BLaER1 (cell line): Measurements from ENCODE around the gene CEP192.
"Not testable (repeated sequence)": the region's sequence is repeated elsewhere in the genome, so short reads cannot be mapped to it uniquely, and the experiment has no call there.

Source experiments
- H3K27ac ChIP-seq: shearing (Covaris generic); formaldehyde crosslinking; 2 replicates; pipeline ENCODE4 v1.8.1; 2022
- H3K27me3 ChIP-seq: shearing (Covaris generic); formaldehyde crosslinking; 2 replicates; pipeline ENCODE4 v1.8.1; 2022
- H3K36me3 ChIP-seq: shearing (Covaris generic); formaldehyde crosslinking; 2 replicates; pipeline ENCODE4 v1.8.1; 2022
- H3K4me1 ChIP-seq: shearing (Covaris generic); formaldehyde crosslinking; 2 replicates; pipeline ENCODE4 v1.8.1; 2022
- H3K4me2 ChIP-seq: shearing (Covaris generic); formaldehyde crosslinking; 2 replicates; pipeline ENCODE4 v1.8.1; 2022
- H3K4me3 ChIP-seq: shearing (Covaris generic); formaldehyde crosslinking; 2 replicates; pipeline ENCODE4 v1.8.1; 2022
- H3K9ac ChIP-seq: shearing (Covaris generic); formaldehyde crosslinking; 2 replicates; pipeline ENCODE4 v1.8.1; 2022
- H3K9me3 ChIP-seq: shearing (Covaris generic); formaldehyde crosslinking; 2 replicates; pipeline ENCODE4 v1.8.1; 2022
- H4K20me1 ChIP-seq: shearing (Covaris generic); formaldehyde crosslinking; 2 replicates; pipeline ENCODE4 v1.8.1; 2022
- Cebpa-rat ChIP-seq: shearing (Covaris generic); IDR thresholded peaks from 2 replicates; pipeline ENCODE4 v1.8.1; 2022

Gene CEP192

GRCh38 chr18:13095466-13095865, 104.3 kb downstream of the CEP192 start:
- H3K4me1 ChIP-seq = no peaks in the 10 kb centered on the region
- H3K27ac ChIP-seq = no peak overlapping the region
- TF ChIP-seq Cebpa-rat = no peak
- peaks cover 35% of the 10 kb centered on the region for H3K9me3 ChIP-seq
- H3K9ac ChIP-seq = no peak overlapping the region
- H3K36me3 ChIP-seq = peaks cover 96% of the 10 kb centered on the region
- H3K4me3 ChIP-seq = no peak overlapping the region
- H3K4me2 ChIP-seq = no peak overlapping the region
- no peaks in the 10 kb centered on the region for H3K27me3 ChIP-seq
- H4K20me1 ChIP-seq = no peaks in the 10 kb centered on the region

- Histone ChIP-seq H3K27me3 (no peaks in the 10 kb centered on the region), H3K4me3 (no peak overlapping the region), H3K4me2 (no peak overlapping the region), H3K36me3 (peaks cover 96% of the 10 kb centered on the region), H4K20me1 (no peaks in the 10 kb centered on the region), H3K9me3 (peaks cover 35% of the 10 kb centered on the region), H3K27ac (no peak overlapping the region), H3K4me1 (no peaks in the 10 kb centered on the region), H3K9ac (no peak overlapping the region)
- TF ChIP-seq Cebpa-rat = no peak
Measured at GRCh38 chr18:13096232-13096631, 105.1 kb downstream of the CEP192 start.

- Histone ChIP-seq H3K27ac (no peak overlapping the region), H4K20me1 (no peaks in the 10 kb centered on the region), H3K9me3 (peaks cover 35% of the 10 kb centered on the region), H3K4me1 (no peaks in the 10 kb centered on the region), H3K9ac (no peak overlapping the region), H3K4me3 (no peak overlapping the region), H3K27me3 (no peaks in the 10 kb centered on the region), H3K36me3 (peaks cover 100% of the 10 kb centered on the region), H3K4me2 (no peak overlapping the region)
- TF ChIP-seq Cebpa-rat = no peak
Measured at GRCh38 chr18:13096719-13097118, 105.6 kb downstream of the CEP192 start.

GRCh38 chr18:13098104-13098503, 106.9 kb downstream of the CEP192 start:
- H3K4me1 ChIP-seq, H3K4me2 ChIP-seq, H4K20me1 ChIP-seq, H3K27me3 ChIP-seq, H3K27ac ChIP-seq, H3K4me3 ChIP-seq, H3K9ac ChIP-seq: not testable (repeated sequence)
- peaks cover 35% of the 10 kb centered on the region for H3K9me3 ChIP-seq
- H3K36me3 ChIP-seq = peaks cover 100% of the 10 kb centered on the region

GRCh38 chr18:13099113-13099512, 108.0 kb downstream of the CEP192 start:
- no peak overlapping the region for H3K4me3 ChIP-seq
- H3K27ac ChIP-seq = no peak overlapping the region
- no peaks in the 10 kb centered on the region for H3K4me1 ChIP-seq
- H3K27me3 ChIP-seq = no peaks in the 10 kb centered on the region
- no peak overlapping the region for H3K4me2 ChIP-seq
- peaks cover 100% of the 10 kb centered on the region for H3K36me3 ChIP-seq
- H4K20me1 ChIP-seq = no peaks in the 10 kb centered on the region
- TF ChIP-seq Cebpa-rat = no peak
- peaks cover 35% of the 10 kb centered on the region for H3K9me3 ChIP-seq
- no peak overlapping the region for H3K9ac ChIP-seq

- Histone ChIP-seq H3K27me3 (no peaks in the 10 kb centered on the region), H3K4me3 (no peak overlapping the region), H3K36me3 (peaks cover 100% of the 10 kb centered on the region), H3K4me2 (no peak overlapping the region), H3K9me3 (peaks cover 36% of the 10 kb centered on the region), H3K4me1 (no peaks in the 10 kb centered on the region), H3K27ac (no peak overlapping the region), H4K20me1 (no peaks in the 10 kb centered on the region), H3K9ac (no peak overlapping the region)
- no peak for TF ChIP-seq Cebpa-rat
Measured at GRCh38 chr18:13100942-13101658, 109.9 kb downstream of the CEP192 start.

- H3K27ac ChIP-seq = no peak overlapping the region
- peaks cover 33% of the 10 kb centered on the region for H3K9me3 ChIP-seq
- H3K27me3 ChIP-seq = no peaks in the 10 kb centered on the region
- H3K9ac ChIP-seq = no peak overlapping the region
- no peaks in the 10 kb centered on the region for H3K4me1 ChIP-seq
- H3K4me3 ChIP-seq = no peak overlapping the region
- H3K4me2 ChIP-seq = no peak overlapping the region
- no peaks in the 10 kb centered on the region for H4K20me1 ChIP-seq
- H3K36me3 ChIP-seq = peaks cover 100% of the 10 kb centered on the region
- TF ChIP-seq Cebpa-rat = no peak
Measured at GRCh38 chr18:13101659-13102197, 110.6 kb downstream of the CEP192 start.

GRCh38 chr18:13103366-13103765, 112.2 kb downstream of the CEP192 start:
- Histone ChIP-seq H3K4me1 (no peaks in the 10 kb centered on the region), H3K4me3 (no peak overlapping the region), H3K9me3 (peaks cover 32% of the 10 kb centered on the region), H3K27me3 (no peaks in the 10 kb centered on the region), H3K9ac (no peak overlapping the region), H4K20me1 (no peaks in the 10 kb centered on the region), H3K36me3 (peaks cover 100% of the 10 kb centered on the region), H3K27ac (no peak overlapping the region), H3K4me2 (no peak overlapping the region)
- no peak for TF ChIP-seq Cebpa-rat

- peaks cover 38% of the 10 kb centered on the region for H3K9me3 ChIP-seq
- TF ChIP-seq Cebpa-rat = no peak
- no peaks in the 10 kb centered on the region for H3K4me1 ChIP-seq
- H3K36me3 ChIP-seq = peaks cover 98% of the 10 kb centered on the region
- H3K27me3 ChIP-seq = no peaks in the 10 kb centered on the region
- no peak overlapping the region for H3K27ac ChIP-seq
- no peak overlapping the region for H3K4me3 ChIP-seq
- H3K4me2 ChIP-seq = no peak overlapping the region
- H4K20me1 ChIP-seq = no peaks in the 10 kb centered on the region
- no peak overlapping the region for H3K9ac ChIP-seq
Measured at GRCh38 chr18:13105059-13105458, 113.9 kb downstream of the CEP192 start.

GRCh38 chr18:13107074-13107473, 115.9 kb downstream of the CEP192 start:
- Histone ChIP-seq H3K4me2 (no peak overlapping the region), H3K4me1 (no peaks in the 10 kb centered on the region), H3K9me3 (peaks cover 38% of the 10 kb centered on the region), H3K9ac (no peak overlapping the region), H4K20me1 (no peaks in the 10 kb centered on the region), H3K27me3 (no peaks in the 10 kb centered on the region), H3K4me3 (no peak overlapping the region), H3K27ac (no peak overlapping the region), H3K36me3 (peaks cover 95% of the 10 kb centered on the region)
- TF ChIP-seq Cebpa-rat = no peak

GRCh38 chr18:13108330-13108729, 117.2 kb downstream of the CEP192 start:
- Histone ChIP-seq H3K4me2 (no peak overlapping the region), H3K36me3 (peaks cover 89% of the 10 kb centered on the region), H3K9me3 (peaks cover 38% of the 10 kb centered on the region), H3K27me3 (no peaks in the 10 kb centered on the region), H3K4me1 (no peaks in the 10 kb centered on the region), H3K4me3 (no peak overlapping the region), H3K27ac (no peak overlapping the region), H3K9ac (no peak overlapping the region), H4K20me1 (no peaks in the 10 kb centered on the region)
- TF ChIP-seq Cebpa-rat = no peak
